Sigmoid colon (tissue), 7 donors: ENCODE results near the gene PPP4R3A. TPM values are rescaled to one million over a fixed set of nuclear protein-coding genes. Genes with fewer than 3 reads are reported as not detected.
A peak's percentile ranks its signal among the peaks of the same experiment; 100 is the strongest.

Experiments
- DNase-seq: peaks from one replicate; pipeline ENCODE4 v3.0.0-alpha.2; 2019
- H3K27ac ChIP-seq, 4 donors: fragments of 200-600 bp; sonication (generic); one replicate each; pipeline ENCODE4 v1.5.1; 2016 to 2019; ENCODE audit warnings: mild to moderate bottlenecking in 1 of 4
- H3K27me3 ChIP-seq, 3 donors: fragments of 200-600 bp; sonication (generic); one replicate each; pipeline ENCODE4 v1.5.1; 2019; ENCODE audit warnings: mild to moderate bottlenecking in 1 of 3
- H3K36me3 ChIP-seq, 4 donors: fragments of 200-600 bp; sonication (generic); one replicate each; pipeline ENCODE4 v1.5.1; 2016 to 2019
- H3K4me1 ChIP-seq, 4 donors: fragments of 200-600 bp; sonication (generic); one replicate each; pipeline ENCODE4 v1.5.1; 2017 to 2019
- H3K4me3 ChIP-seq, 4 donors: fragments of 200-600 bp; sonication (generic); one replicate each; pipeline ENCODE4 v1.5.1; 2017 to 2019; ENCODE audit warnings: mild to moderate bottlenecking in 2 of 4, moderate library complexity in 1 of 4
- H3K9me3 ChIP-seq, 4 donors: fragments of 200-600 bp in 3 of 4; sonication (generic) in 3 of 4; one replicate each; pipeline versions ENCODE4 v1.5.1 to v1.6.1; 2013 to 2019
- CTCF ChIP-seq, 4 experiments: fragments of 450-650 bp in 3 of 4; fragments of 200-600 bp in 1 of 4; IDR thresholded peaks; one replicate each; pipeline ENCODE4 v1.5.1; 2016 to 2019; ENCODE audit warnings: antibody characterized with exemption in 4 of 4, mild to moderate bottlenecking in 3 of 4, moderate library complexity in 2 of 4
- EP300 ChIP-seq, 4 donors: sonication (generic); formaldehyde crosslinking; IDR thresholded peaks; one replicate each; pipeline ENCODE4 v1.6.1; 2017; ENCODE audit warnings: antibody characterized with exemption in 4 of 4
- POLR2A ChIP-seq, 2 donors: fragments of 450-650 bp; IDR thresholded peaks; one replicate each; pipeline ENCODE4 v1.6.1; 2016; ENCODE audit warnings: antibody characterized with exemption in 2 of 2, mild to moderate bottlenecking in 2 of 2, moderate library complexity in 2 of 2
- POLR2AphosphoS5 ChIP-seq, 4 donors: sonication (generic); formaldehyde crosslinking; IDR thresholded peaks; one replicate each; pipeline ENCODE4 v1.6.1; 2017; ENCODE audit warnings: antibody characterized with exemption in 4 of 4
- WGBS, 2 donors: extraction: QIAGEN DNeasy Blood & Tissue Kit; methylation state at CpG; one replicate each; pipeline ENCODE4 v1.1.7; 2013; 5-methylcytosine and 5-hydroxymethylcytosine counted together
- intact Hi-C: fragments of 100-400 bp; cut with DNase I; formaldehyde crosslinking; loops from one replicate; pipeline ENCODE4 v1.15.1; 2023
- polyA plus RNA-seq, 3 donors: library from polyadenylated mRNA; stranded (reverse); fragments of 200-250 nt; gene quantifications; one replicate each; pipeline ENCODE4 v1.2.3, GENCODE V29; 2013
- total RNA-seq, 4 donors: library from RNA; depleted of rRNA; stranded (reverse); fragments of >200 nt; gene quantifications; one replicate each; pipeline ENCODE4 v1.1.0, GENCODE V29; 2016
- donor health status: healthy with polysubstance abuse.
- donor health status: Bipolar disorder and iron deficiency.
- donor health status: healthy.

The PPP4R3A gene
- total and polyA plus RNA-seq, 7 donors = 46.2 to 92.2 (median 74.1) TPM

- no peak overlapping the region for H3K4me3 ChIP-seq
- H3K27ac ChIP-seq = no peak overlapping the region
- no peak for TF ChIP-seq EP300 (IDR thresholded peaks at IDR 0.05)
- no peak for TF ChIP-seq CTCF (IDR thresholded peaks at IDR 0.05)
- WGBS, 2 donors = 81 to 90% methylated on average over 3 of the region's 3 CpGs
- intact Hi-C loops = no loop called here
- H3K36me3 ChIP-seq = peaks cover 9 to 74% (median 26%) of the 10 kb centered on the region in 4 donors
- H3K4me1 ChIP-seq = peaks cover 0 to 16% (median 11%) of the 10 kb centered on the region in 4 donors
- DNase-seq = no peak
- no peaks in the 10 kb centered on the region for H3K9me3 ChIP-seq
- no peaks in the 10 kb centered on the region for H3K27me3 ChIP-seq
Observed at GRCh38 chr14:91484186-91484585, 25.9 kb downstream of the PPP4R3A start.

- H3K36me3 ChIP-seq = peaks cover 14 to 80% (median 30%) of the 10 kb centered on the region in 4 donors
- TF ChIP-seq POLR2A (IDR thresholded peaks at IDR 0.05) (no peak), EP300 (IDR thresholded peaks at IDR 0.05) (no peak), POLR2AphosphoS5 (IDR thresholded peaks at IDR 0.05) (no peak), CTCF (IDR thresholded peaks at IDR 0.05) (no peak)
- H3K27me3 ChIP-seq = no peaks in the 10 kb centered on the region
- no peak for DNase-seq
- peaks cover 0 to 28% (median 16%) of the 10 kb centered on the region in 4 donors for H3K4me1 ChIP-seq
- intact Hi-C loops = no loop called here
- WGBS, 2 donors = 71 to 81% methylated on average over 2 of the region's 2 CpGs
- no peak overlapping the region for H3K4me3 ChIP-seq
- no peaks in the 10 kb centered on the region for H3K9me3 ChIP-seq
- peak overlapping the region in 2 of 4 donors; percentile 11 to 20 for H3K27ac ChIP-seq
Observed at GRCh38 chr14:91482263-91483013, 27.7 kb downstream of the PPP4R3A start.

- H3K27me3 ChIP-seq = no peaks in the 10 kb centered on the region
- intact Hi-C loops = no loop called here
- no peak for DNase-seq
- TF ChIP-seq POLR2AphosphoS5 (IDR thresholded peaks at IDR 0.05) (no peak), POLR2A (IDR thresholded peaks at IDR 0.05) (no peak), EP300 (IDR thresholded peaks at IDR 0.05) (no peak), CTCF (IDR thresholded peaks at IDR 0.05) (no peak)
- H3K9me3 ChIP-seq = no peaks in the 10 kb centered on the region
- H3K4me1 ChIP-seq = peaks cover 0 to 22% (median 8%) of the 10 kb centered on the region in 4 donors
- no peak overlapping the region for H3K27ac ChIP-seq
- 91 to 94% methylated on average over 3 of the region's 3 CpGs for WGBS, 2 donors
- H3K36me3 ChIP-seq = peaks cover 23 to 98% (median 45%) of the 10 kb centered on the region in 4 donors
- H3K4me3 ChIP-seq = no peak overlapping the region
Observed at GRCh38 chr14:91477388-91477787, 32.7 kb downstream of the PPP4R3A start.

GRCh38 chr14:91473046-91473445, 37.1 kb downstream of the PPP4R3A start:
- Histone ChIP-seq H3K9me3 (no peaks in the 10 kb centered on the region), H3K27ac (no peak overlapping the region), H3K27me3 (no peaks in the 10 kb centered on the region), H3K4me3 (no peak overlapping the region), H3K36me3 (peaks cover 9 to 96% (median 35%) of the 10 kb centered on the region in 4 donors), H3K4me1 (peaks cover 0 to 10% (median under 1%) of the 10 kb centered on the region in 4 donors)
- no peak for DNase-seq
- no peak for TF ChIP-seq POLR2A (IDR thresholded peaks at IDR 0.05)
- no peak for TF ChIP-seq CTCF (IDR thresholded peaks at IDR 0.05)
- no peak for TF ChIP-seq EP300 (IDR thresholded peaks at IDR 0.05)
- TF ChIP-seq POLR2AphosphoS5 (IDR thresholded peaks at IDR 0.05) = no peak
- intact Hi-C loops = no loop called here
- 96 to 98% methylated on average over 2 of the region's 2 CpGs for WGBS, 2 donors
